ENCODE data around the gene CCNI. TPM values are rescaled to one million over a fixed set of nuclear protein-coding genes. Genes with fewer than 3 reads are reported as not detected.
A peak's percentile ranks its signal among the peaks of the same experiment; 100 is the strongest.

CCNI gene
- total and polyA plus RNA-seq, 2 donors from 2014 or later, result 172 to 314 TPM

DNA sequence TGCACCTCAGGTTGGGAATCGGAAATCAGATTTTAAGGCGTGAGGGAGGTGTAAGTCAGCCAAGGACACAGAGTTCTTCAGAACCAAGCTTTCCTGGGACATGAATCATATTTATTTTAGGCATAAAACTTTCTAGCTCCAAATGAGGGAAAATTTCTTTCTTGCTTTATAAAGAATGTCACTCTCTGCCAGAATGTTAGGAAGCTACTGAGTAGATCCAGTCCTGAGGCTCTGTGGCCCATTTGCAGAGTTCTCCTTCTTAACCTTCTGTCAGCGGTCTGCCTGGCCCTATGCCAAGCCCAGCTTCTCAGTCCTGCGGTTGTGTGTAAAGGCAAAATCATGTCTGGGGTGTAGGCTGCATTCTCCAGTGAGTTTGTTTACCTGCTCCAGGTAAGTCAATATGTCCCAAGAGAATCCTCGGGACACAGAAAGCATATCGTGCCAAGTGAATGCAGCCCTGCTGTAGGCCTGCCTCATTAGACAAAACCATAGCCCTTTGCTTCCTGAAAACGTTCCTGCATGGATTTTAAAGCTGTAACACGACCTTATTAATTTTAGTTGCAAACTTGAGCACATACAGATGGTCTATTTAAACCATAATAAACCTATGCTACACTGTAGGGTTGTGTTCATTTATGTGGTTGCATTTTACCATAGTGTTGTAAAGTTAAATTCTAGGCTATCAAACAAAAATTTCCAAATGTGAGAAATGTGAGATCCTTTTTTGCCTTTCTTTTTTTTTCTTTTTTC lies 29.2 kb upstream of the CCNI start:
- intact Hi-C loops (cut with DNase I), result no loop called here
- Histone ChIP-seq H3K9ac (ENCODE audit: low read length in 3 of 3) (peak overlapping the region in 1 of 3 donors; percentile 23), H3K4me1 (ENCODE audit: control insufficient read depth in 2 of 3, insufficient read depth in 2 of 3, low read depth in 1 of 3, low read length in 3 of 3) (peaks cover 0 to 9% (median 2%) of the 10 kb centered on the region in 3 donors), H3K27ac (ENCODE audit: low read depth in 2 of 2, low read length in 2 of 2) (peak overlapping the region in 1 of 2 donors; percentile 53), H3K9me3 (ENCODE audit: control insufficient read depth in 2 of 3, insufficient read depth in 1 of 3, low read length in 3 of 3) (no peaks in the 10 kb centered on the region), H3K4me3 (ENCODE audit: low read length in 3 of 3) (peak overlapping the region in 2 of 3 donors; percentile 31 to 36), H3K27me3 (ENCODE audit: control insufficient read depth, insufficient read depth, low read length) (no peaks in the 10 kb centered on the region), H3K36me3 (ENCODE audit: control insufficient read depth in 2 of 3, insufficient read depth in 3 of 3, low read length in 3 of 3) (no peaks in the 10 kb centered on the region)
- no peak for FAIRE-seq
- TF ChIP-seq, protein P1, sequence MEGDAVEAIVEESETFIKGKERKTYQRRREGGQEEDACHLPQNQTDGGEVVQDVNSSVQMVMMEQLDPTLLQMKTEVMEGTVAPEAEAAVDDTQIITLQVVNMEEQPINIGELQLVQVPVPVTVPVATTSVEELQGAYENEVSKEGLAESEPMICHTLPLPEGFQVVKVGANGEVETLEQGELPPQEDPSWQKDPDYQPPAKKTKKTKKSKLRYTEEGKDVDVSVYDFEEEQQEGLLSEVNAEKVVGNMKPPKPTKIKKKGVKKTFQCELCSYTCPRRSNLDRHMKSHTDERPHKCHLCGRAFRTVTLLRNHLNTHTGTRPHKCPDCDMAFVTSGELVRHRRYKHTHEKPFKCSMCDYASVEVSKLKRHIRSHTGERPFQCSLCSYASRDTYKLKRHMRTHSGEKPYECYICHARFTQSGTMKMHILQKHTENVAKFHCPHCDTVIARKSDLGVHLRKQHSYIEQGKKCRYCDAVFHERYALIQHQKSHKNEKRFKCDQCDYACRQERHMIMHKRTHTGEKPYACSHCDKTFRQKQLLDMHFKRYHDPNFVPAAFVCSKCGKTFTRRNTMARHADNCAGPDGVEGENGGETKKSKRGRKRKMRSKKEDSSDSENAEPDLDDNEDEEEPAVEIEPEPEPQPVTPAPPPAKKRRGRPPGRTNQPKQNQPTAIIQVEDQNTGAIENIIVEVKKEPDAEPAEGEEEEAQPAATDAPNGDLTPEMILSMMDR (IDR thresholded peaks at IDR 0.05; ENCODE audit: borderline replicate concordance, extremely low read depth, insufficient read depth), result no peak
- peak in 4 of 5 donors; percentile 32 to 93 (median 65) for DNase-seq

DNA sequence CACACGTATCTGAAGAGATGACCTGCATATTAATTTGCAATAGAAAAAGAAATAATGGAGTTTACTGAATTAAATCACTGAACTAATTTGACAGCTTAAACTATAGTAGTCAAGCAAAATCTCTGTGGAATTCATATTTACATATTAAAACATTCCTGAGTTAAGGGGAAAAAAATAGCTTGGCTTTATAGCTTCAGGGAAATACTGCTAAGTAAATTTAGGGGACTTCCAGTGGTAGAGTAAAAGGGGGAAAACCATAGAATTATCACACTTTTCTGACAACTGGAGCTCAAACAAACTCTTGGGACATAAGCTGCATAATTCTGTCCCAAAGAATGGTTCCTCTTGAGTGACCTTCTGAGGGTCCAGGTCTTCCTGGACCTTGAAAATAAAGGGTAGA lies 28.6 kb upstream of the CCNI start:
- TF ChIP-seq, protein P1 (IDR thresholded peaks at IDR 0.05; ENCODE audit: borderline replicate concordance, extremely low read depth, insufficient read depth), result no peak
- H3K27ac ChIP-seq (ENCODE audit: low read depth in 2 of 2, low read length in 2 of 2), result peak overlapping the region in 1 of 2 donors; percentile 53

DNA sequence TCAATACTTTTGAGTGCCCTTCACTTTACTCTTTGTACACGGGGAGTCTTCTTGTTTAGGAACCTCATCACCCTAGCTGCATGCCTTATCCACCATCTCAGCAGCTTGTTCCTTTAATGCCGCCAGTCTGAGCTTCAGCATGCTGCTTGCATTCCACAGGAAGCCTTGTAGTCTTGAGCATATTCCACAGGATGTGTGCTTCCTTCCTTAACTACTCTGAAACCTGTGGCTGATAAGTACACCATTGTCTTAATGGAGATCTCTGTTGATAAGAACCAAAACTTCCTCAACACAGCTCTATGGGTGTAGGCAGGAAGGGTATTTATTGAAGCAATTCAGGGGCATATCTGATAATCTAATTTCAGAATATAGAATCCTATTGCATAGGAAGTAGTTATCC lies 24.4 kb upstream of the CCNI start:
- FAIRE-seq, result no peak
- Histone ChIP-seq H3K4me1 (ENCODE audit: control insufficient read depth in 2 of 3, insufficient read depth in 2 of 3, low read depth in 1 of 3, low read length in 3 of 3) (peaks cover 0 to 9% (median 2%) of the 10 kb centered on the region in 3 donors), H3K36me3 (ENCODE audit: control insufficient read depth in 2 of 3, insufficient read depth in 3 of 3, low read length in 3 of 3) (no peaks in the 10 kb centered on the region), H3K27ac (ENCODE audit: low read depth in 2 of 2, low read length in 2 of 2) (no peak overlapping the region), H3K9ac (ENCODE audit: low read length in 3 of 3) (no peak overlapping the region), H3K4me3 (ENCODE audit: low read length in 3 of 3) (no peak overlapping the region), H3K27me3 (ENCODE audit: control insufficient read depth, insufficient read depth, low read length) (no peaks in the 10 kb centered on the region), H3K9me3 (ENCODE audit: control insufficient read depth in 2 of 3, insufficient read depth in 1 of 3, low read length in 3 of 3) (no peaks in the 10 kb centered on the region)
- TF ChIP-seq, protein P1 (IDR thresholded peaks at IDR 0.05; ENCODE audit: borderline replicate concordance, extremely low read depth, insufficient read depth), result no peak
- DNase-seq, result peak in 1 of 5 donors; percentile 44
- intact Hi-C loops (cut with DNase I), result no loop called here

More for the DNA sequence above, 28.6 kb upstream of the CCNI start:
- intact Hi-C loops (cut with DNase I), result no loop called here
- H3K9ac ChIP-seq (ENCODE audit: low read length in 3 of 3), result peak overlapping the region in 1 of 3 donors; percentile 23
- H3K36me3 ChIP-seq (ENCODE audit: control insufficient read depth in 2 of 3, insufficient read depth in 3 of 3, low read length in 3 of 3), result no peaks in the 10 kb centered on the region
- no peaks in the 10 kb centered on the region for H3K27me3 ChIP-seq (ENCODE audit: control insufficient read depth, insufficient read depth, low read length)
- H3K4me1 ChIP-seq (ENCODE audit: control insufficient read depth in 2 of 3, insufficient read depth in 2 of 3, low read depth in 1 of 3, low read length in 3 of 3), result peaks cover 0 to 9% (median 2%) of the 10 kb centered on the region in 3 donors
- no peaks in the 10 kb centered on the region for H3K9me3 ChIP-seq (ENCODE audit: control insufficient read depth in 2 of 3, insufficient read depth in 1 of 3, low read length in 3 of 3)
- peak in 1 of 5 donors; percentile 19 for DNase-seq
- peak overlapping the region in 1 of 3 donors; percentile 31 for H3K4me3 ChIP-seq (ENCODE audit: low read length in 3 of 3)
- no peak for FAIRE-seq
